Stimulated activated CD8-positive, alpha-beta memory T cell treated with anti-CD3 and anti-CD28 coated beads, Interleukin-2, amount 100 ng/mL, for 48 hours (primary cell): Measurements from ENCODE around the gene CDO1.

Experiments
- DNase-seq, 2 donors: peaks; one replicate each; pipeline ENCODE4 v3.0.0-alpha.2; 2020; ENCODE audit warnings: low read depth in 2 of 2

CDO1 gene

DNA sequence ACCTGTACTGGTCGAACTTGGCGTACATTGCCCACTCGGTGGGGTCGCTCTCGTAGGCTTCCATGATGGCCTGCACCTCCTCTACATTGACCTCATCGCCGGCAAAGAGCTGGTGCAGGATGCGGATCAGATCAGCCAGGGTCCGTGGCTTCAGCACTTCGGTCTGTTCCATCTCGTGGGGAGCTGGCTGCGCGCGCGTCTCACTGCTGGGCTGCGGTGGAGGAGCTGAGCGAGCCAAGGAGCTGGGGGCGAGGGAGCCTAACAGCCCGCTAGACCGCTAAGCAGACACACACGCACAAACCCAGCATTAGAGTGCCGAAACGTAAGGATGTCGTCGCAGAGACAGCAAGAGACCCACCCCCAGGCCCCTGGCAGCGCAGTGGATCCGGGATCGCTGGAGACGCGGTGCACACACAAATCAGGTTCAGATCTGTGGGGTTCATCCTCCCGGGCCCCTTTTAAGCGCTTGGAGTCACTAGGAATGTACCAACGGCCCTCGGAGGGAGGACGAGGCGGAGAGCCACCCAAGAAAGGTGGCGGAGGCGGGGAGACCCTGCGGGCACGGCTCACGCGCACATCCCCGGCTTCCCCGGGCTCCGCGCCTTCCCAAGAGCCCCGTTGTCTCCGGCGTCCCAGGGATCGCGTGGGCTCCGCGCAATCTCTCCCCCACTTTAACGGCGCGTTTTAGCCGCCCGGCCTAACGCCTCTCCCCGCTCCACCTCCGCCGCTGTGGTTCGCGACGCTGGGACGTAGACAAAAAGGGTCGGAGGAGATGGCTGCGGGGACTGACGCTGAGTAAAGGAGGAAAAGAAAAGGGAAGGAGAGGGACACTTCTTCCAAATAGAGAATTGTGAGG lies at the start of gene CDO1:
Gene CDO1 (minus strand): TSS at position 434 of the 856 bp plus-strand sequence. CDS start 262 bp downstream, at position 172.
- no peak for DNase-seq

DNA sequence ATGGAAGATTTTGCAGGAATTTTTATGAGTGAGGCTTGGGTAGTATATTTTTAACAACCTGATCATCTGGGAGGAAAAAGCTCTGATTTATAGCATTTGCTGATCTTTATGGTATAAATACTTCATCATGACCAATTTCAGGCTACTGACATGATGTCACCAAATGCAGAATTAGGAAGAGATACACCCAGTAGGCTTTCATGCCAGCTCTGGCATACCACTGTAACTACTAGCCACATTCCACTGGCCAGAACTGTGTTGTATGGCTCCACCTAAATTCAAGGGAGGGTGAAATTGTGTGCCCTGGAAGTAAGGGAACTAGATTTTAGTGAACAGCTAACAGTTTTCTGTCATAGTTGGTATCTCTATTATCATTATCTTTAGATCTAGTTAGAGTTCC lies 42.9 kb upstream of the CDO1 start:
- no peak for DNase-seq

DNA sequence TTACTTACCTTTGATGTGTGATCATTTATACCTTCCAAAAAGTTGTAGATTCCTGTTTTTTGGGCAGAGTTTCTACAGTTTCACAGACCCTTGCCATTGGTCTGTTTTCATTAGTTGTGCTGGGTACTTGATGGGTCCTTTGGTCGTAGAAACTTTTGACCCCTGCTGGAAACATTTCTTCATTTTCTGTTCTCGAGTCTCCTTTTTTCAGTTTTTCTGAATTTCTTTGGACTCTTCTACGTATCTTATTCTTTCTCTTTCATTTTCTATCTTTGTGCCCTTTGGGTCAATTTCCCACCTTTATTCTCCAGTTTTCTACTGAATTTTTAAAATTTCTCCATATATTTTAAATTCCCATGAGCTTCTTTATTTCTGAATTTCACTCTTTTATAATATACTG lies 41.9 kb upstream of the CDO1 start:
- DNase-seq = no peak

DNA sequence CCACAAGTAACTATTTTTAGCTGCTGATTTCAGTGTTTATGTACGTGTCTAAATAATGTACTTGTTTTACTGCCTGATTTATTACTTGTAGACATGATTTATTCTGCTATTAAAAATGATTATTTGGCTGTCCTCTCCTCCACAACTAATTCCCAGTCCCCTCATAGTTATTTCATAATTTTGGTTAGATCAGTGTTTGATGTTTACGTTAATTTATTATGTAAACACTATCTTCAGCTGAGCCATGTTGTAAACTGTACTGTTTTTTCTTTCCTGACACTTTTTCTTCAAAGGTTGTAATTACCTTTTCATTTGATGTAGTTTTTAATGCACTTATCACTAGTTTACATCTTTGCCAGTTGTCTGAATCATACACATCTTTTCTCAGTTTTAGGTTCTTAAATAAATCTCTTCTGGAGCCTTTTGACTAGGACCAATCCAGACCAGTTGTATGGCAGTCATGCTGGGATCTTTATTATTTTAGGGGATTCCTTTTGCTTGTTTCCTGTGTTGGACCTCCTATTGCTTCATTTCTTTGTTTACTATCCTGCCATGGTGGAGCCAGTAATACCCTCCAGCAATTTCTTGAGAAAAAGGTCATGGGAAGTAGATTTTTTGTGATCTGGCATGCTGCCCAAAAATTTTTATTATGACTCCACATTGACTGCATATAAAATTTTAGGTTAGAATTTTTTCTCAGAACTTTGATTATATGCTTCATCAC lies 41.3 kb upstream of the CDO1 start:
- no peak for DNase-seq

DNA sequence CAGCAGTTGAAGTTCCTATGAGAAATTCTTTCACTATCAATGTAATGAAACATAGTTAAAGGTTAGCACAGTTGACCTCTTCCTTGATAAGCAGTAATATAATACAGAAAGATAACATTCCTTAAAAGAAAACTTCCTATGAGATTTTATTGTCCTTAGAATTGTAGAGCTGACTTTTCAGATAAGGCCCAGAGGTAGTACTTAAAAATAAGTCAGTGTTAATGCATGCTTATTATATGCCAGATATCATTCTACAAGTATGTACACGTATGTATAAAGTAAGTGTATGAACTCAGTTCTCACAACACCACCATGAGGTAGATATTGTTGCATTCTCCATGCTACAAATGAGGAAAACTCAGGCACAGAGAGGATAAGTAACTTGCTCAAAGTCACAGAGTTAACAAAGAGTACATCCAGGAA lies 40.6 kb upstream of the CDO1 start:
- DNase-seq = no peak

DNA sequence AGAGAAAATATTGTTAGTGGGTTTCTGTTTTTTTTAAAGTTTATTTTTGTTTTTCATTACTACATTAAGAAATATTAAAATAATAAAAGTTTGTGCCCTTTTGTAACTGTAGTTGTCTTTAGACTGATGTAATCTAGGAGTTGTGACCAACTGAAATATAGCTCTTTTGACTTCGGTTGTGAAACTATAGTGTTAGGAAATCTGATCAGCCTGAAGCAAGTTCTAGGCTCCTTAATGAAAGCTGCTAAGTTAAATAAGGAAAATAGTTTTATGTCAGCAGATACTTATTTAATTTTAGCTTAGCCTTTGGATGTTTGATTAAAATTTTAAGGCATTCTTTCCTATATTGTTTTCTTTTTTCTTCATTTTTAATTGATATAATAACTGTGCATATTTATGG lies 39.5 kb upstream of the CDO1 start:
- DNase-seq = no peak

DNA sequence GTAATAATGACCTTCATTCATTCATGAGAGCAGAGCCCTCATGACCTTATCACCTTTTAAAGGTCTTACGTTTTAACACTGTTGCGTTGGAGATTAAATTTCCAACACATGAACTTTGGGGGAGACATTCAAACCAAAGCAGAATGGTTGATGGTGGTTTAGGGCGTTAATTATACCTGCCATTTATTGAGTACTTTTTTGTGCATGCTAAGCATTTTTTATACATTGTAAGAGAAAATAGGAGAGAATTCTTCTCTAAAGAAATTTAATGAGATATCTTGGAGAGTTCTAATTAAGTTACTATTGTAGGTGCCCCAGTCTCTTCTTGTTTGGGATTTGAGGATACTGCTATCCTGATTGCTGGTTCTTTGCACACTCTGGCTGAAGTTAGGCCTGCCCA lies 37.7 kb upstream of the CDO1 start:
- no peak for DNase-seq

DNA sequence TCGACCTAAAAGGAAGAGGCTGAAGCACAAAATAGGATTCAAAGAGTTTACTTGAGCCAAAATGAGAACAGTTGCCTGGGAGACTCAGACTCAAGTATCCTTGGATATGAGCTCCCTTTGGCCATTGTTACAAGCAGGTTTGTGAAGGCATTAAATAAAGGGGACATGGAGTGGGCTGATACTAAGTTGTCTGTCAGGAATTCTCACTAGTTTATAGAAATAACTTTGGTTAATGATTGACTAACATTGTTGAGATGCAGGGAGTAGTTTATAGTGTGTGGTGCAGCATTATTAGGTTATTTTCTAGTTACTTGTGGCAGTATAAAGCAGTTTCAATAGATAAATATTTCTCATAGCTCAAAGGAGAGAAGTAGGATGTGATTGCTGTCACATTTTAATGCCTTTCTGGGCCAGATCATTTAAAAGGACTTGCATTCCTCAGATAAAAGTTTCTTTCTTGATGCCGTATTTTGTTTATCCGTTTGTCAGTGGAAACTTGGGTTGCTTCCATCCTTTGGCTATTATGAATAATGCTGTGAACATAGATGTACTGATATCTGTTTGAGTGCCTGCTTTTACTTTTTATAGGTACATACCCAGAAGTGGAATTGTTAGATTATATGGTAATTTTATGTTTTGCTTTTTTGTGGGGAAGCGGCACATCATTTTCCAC lies 34.4 kb upstream of the CDO1 start:
- no peak for DNase-seq

DNA sequence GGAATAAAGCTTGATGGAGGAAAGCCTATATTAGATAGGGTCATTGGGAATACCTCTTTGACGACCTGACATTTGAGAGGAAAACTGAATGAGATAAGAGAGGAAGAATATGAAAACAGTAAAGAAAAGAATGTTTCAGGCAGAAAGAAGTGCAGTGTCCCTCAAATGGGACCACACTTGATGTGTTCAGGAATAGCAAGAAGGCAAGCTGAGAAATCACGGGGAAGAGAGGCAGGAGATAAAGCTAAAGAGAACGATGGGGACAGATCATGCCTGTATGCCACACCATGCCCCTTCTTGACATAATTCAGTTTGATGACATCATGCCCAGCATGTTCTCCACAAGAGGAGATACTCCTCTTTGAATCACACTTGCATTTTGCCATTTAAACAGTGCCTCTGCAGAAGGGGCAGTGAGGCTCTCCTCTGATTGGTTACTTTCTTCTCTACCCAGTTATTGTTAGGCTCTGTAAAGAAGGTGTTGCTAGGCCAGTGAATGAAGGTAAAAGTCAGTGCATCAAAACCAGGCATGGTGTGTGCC lies 32.9 kb upstream of the CDO1 start:
- DNase-seq = no peak

DNA sequence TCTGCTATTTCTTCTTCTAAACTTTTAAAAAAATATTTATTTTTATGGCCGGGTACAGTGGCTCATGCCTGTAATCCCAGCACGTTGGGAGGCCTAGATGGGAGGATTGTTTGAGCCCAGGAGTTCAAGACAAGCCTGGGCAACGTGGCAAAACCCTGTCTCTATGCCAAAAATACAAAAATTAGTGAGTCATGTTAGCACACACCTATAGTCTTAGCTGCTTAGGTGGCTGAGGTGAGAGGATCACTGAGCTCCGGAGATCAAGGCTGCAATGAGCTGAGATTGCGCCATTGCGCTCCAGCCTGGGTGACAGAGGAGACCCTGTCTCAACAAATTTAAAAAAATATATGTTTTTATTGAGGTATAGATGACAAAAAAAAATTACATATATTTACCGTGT lies 30.8 kb upstream of the CDO1 start:
- DNase-seq = no peak

DNA sequence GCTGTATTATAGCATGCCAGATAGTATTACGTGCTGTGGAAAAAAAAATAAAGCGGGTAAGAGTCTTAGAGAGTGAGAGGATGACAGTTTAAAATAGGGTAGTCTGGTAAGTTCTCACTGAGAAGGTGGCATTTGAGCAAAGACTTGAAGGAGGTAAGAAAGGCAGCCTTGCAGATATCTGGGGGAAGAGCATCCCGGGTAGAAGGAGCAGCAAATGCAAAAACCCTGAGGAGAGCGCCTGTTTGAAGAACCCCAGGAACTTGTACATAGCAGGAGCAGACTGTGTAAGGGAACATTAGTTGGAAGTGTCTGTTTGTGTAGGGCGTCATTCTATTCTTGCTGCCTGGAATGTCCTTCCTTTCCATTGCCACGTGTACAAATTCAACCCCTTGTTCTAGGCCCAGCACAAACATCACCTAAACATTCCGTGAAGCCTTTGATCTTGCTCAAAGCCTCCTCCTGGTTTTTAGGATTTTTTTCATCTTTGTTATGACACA lies 27.9 kb upstream of the CDO1 start:
- no peak for DNase-seq

DNA sequence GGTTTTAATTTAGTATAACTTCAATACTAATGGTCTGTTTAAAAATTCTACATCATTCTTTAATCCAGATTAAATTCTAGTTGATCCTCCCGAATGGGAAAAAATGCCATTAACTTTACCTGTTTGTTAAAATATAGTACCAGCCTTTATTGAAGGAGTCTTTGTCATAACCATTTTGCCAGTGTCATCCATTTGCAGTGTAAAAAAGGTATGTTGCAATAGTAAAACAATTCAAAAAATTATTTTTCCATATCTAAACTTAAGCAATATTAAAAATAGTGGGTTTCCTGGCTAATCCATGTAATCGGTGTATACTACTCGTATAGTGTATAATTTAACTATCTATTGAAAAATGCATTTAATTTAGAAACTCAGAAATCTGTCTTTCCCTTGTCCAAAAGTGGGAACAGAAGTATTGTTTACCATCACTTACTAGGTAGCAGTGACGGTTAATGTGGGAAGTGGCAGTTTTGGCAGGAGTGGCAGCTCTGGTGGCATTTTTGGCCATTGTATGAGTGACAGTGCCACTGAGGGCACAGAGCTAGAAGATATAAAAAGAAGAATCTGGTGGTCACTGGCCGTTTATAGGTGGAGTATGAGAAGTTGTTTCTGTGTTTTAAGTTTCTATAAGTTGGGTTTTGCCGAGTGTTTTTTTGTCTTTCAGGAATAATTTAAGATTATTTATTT lies 27.1 kb upstream of the CDO1 start:
- DNase-seq = no peak

DNA sequence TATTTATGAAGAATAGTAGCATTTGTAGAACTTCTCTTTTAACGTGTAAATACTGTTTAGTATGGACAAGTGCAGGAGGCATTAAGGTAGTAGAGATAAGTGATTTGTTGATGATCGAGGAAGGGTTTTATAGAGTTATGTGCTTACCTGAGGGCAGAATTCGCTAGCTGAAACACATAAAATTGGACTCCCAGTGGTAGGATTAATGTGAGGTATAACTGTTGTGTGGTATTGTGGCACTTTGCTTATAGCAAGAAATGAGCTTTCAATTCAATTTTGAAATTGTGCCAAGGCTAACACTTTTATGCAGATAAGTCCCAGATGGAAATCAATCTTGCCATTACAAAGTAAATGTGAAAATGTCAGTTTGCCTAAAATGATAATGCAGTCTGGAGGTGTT lies 26.5 kb upstream of the CDO1 start:
- DNase-seq = no peak

DNA sequence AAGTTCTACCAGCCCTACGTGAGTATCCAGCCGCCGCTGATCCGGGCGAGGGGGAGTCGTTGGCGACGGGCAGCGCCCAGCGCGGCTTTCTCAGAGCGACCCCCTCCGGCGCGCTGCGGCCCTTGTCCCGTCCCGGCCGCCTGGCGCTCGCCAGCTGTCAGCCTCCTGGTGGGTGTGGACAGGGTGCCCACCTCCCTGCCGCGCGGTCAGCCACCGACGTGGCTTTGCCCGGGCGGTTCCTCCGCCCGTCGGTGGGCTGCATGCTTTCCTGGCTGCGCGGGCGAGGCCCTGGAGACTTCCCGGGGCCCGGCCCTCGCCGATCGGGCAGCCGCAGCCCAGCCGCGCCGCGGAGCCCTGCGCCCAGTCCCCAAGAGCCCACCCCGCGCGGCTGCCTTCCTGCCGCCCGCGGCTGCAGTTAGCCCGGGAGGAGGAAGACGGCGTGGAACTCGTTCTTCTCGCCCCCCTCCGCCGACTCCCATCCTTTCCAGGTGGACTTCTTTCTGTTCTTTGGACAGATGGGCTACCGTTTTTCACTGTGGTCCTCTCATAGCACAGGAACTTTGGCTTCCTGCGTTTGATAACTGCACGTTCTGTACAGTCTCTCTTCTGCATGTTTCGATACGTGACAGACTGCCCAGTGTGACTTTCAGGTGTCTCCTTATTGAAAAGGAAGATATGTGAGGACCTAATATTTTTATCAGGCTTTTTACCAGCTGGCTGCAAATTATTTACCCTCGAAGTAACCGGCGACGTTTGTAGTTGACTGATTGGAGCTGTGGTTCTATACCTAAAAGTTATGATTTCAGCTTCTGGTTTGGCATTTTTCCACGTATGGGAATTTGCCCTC lies 25.9 kb upstream of the CDO1 start:
- DNase-seq = no peak

DNA sequence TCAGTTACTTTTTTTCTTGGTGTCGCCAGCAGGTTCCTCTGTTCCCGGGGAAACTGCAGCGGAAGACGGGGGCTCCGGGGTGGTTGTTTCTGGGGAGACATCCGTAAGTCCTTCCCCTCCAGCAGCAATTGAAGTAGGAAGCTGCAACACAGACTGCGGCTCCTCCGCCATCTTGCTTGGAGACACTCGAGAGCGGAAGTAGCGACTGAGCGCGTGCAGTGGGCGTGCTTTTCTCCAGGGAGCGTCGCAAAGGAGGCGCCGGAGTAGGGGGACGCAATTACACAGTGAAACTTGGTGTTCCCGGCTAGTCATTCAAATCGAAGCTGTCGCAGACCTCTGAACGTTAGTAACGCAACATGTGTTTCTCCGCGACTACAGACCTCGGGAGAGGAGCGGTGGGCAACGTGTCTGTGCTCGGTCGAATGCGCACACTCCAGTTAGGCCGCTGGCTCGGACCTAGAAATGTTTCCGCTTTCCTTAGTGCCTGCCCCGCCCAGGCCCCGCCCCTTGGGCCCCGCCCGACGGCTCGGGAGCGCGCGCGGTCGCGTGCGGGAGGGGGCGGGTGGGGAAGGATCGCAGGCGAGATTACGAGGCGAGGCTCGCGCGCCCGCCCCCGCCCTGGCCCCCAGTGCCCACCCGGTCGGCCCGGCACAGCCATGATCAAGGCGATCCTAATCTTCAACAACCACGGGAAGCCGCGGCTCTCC lies 25.1 kb upstream of the CDO1 start, which contains the start of the genes AP3S1 and ATG12:
Gene AP3S1 (plus strand): TSS at position 554 of the 707 bp plus-strand sequence. CDS start 103 bp downstream, at position 657.
Gene ATG12 (minus strand): TSS at position 184 of the 707 bp plus-strand sequence. CDS start 13 bp downstream, at position 171.
- DNase-seq = peak; percentile 84 to 85

DNA sequence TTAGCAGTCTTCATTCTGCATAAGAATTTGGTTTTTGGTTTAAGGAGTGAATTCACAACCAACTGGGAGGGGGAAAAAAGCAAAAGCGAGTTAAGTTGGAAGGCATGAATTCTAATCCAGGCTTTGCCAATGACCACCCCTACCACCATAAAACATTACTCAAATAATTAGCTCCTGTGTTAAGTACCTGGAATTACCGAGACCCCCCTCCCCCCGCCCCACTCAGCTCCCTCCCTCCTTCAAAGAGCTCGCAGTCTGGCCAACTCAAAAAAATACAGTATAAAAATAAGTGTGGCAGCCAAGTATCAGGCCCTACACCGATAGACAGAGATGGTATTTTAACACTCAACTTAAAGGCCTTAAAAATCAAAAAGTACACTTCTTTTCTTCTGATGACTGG lies 24.4 kb upstream of the CDO1 start:
- DNase-seq = no peak

DNA sequence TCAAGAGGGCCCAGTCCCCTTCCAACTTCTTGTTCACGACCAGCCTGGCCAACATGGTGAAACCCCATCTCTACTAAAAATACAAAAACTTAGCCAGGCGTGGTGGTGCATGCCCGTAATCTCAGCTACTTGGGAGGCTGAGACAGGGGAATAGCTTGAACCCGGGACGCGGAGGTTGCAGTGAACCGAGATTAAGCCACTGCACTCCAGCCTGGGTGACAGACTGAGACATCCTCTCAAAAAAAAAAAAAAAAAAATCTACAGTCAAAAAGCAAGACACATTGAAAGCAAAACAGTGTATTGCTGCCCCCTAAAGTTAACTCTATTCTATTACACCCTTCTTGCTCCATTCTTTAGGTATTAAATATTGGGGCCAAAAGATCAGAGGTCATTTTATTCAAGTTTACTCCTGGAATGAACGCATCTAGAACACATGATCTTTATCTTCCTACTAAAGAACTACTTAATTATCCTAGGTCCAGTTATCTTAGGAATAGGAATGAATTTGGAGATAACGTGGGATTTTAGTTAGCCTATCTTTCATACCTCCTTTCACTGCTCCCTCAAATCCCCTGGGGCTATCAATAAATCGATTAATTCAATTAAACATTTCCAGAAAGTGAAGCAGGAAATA lies 22.5 kb upstream of the CDO1 start:
- no peak for DNase-seq

DNA sequence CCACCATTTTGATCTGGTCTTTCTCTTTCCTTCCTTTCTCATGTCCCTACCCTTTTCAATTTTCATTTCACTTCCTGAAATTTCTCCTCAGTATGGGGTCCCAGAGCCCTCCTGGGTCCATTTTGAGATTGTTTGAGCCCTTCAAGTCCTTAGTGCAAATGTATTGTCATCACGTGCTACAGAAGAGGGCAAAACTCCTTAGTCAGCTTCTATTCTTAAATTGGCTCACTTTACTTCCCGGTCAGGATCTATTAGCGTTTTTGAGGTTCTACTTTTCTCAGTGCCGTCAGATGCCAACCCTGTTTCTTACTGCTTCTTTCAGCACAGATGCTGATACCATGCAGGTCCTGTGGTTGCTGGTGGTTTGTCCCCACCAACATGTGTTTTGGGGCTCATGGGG lies 19.0 kb upstream of the CDO1 start:
- no peak for DNase-seq

DNA sequence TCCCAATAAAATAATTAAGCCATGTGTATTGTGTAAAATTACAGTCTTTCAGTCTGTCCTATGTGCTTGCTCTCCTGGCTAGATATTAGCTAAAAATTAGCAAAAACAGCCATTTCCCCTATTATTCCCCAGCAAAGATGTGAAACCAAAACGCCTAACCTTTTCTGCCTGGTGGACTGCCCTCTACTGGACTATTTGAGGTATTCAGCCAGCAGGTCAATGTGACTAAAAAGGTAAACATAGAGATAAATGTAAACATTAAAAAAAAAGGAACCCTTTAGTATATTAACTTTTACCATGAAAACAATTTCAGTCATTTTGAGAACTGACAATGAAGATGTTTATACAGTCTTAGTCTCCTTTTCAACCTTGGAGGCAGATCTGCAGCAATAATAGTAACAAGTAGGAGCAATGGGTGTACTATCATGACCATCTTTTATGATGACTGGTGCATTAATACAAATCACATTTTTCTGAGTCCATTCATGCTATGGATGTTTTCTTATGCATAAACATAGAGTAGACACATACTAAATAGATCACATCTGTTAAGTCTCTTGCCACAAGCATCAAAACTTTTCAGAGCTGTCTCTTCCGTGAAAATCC lies 14.8 kb upstream of the CDO1 start:
- DNase-seq = no peak
